GM19324 (cell line): ENCODE data around the gene TBC1D23.
"Not testable (repeated sequence)": the region's sequence is repeated elsewhere in the genome, so short reads cannot be mapped to it uniquely, and the experiment has no call there.

Source experiments
- ATAC-seq: cut with Tn5 transposase; IDR thresholded peaks from one replicate; pipeline ENCODE4 v1.9.1; 2021; ENCODE audit warnings: mild to moderate bottlenecking, moderate library complexity; ENCODE audit not compliant: unreplicated experiment, low FRiP score

TBC1D23 gene

DNA sequence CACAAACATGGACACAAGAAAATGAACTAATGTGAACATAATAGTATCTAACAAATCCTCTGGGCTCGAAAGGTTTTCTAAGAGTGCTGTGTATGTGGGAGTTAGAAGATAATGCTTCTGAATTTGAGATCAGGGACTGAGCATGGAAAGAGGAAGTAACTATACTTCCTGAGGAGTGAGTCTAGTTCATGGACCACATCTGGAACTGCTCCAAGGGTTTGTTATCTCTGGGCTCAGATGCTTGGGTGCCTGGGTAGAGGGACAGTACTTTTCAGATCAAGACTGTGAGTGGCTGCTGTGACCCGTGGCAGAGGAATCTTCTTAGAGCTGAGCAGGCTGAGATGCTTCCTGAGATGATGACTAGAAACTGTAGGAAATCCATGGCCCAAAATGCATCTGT lies 28.5 kb downstream of the TBC1D23 start:
- no peak for ATAC-seq

DNA sequence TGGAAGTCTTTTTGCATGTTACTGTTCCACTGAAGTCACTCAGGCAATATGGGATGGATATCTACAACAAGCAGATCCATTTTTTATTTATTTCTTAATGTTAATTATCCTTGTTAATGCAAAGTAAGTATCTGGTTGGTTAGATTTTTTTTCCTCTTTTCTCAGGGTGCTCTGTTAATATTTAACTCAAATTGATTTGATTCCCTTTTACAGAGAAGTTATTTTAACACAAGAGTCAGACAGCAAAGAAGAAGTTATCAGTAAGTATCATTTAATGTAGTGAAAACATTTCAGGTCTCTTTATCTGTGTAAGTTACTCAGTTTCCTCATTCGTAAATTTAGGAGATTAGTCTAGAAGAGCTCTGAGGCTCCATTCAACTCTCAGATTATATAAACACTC lies 34.3 kb downstream of the TBC1D23 start:
- no peak for ATAC-seq

DNA sequence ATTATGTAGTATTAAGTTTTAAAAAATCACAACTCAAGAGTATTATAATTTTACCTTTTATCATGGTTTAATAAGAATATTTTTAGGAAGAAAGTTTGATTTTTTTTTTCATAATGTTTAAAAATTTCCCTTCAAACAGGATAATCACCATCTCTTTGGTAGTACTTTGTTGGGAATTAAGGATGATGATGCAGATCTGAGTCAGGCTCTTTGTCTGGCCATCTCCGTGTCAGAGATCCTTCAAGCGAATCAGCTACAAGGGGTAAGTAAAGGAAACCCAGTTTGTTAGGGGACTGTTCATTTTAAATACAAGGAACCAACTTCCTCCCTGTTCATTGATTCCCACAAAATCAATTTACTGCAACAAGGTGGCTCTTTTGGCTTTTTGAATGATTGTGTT lies 37.0 kb downstream of the TBC1D23 start:
- ATAC-seq: no peak

DNA sequence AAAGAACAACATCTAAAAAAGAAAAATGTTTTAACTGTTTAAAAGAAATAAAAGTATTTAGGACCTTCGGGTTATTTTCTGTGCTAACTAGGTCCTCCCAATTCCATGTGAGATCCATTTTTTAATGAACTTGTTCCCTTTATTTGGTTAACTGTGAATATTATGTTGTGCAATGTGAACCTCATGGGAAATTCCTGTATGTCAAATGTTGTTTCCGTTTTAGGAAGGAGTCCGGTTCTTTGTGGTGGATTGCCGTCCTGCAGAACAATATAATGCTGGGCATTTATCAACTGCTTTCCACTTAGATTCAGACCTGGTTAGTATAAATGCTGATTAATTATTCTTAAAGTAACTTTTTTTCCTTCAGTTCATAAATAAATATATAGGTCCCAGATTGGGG lies 38.2 kb downstream of the TBC1D23 start:
- ATAC-seq: no peak

DNA sequence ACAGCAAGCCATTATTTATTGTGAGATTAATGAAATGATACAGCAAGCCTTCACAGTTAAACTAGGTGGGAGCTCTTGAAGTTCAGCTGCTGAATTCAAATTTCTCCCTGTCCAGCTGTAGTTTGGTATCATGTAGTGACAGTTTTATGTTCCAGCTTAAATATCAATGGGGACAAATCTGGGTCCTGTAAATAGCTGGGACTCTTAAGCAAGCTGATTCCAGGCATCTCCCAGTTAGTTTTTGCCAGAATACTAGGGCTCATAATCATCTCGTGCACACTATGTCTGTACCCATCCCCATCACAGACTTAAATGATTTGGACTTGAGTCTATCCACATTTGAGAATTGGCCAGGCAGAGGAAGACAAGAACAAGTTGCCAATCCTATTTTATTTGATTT lies 45.9 kb downstream of the TBC1D23 start:
- ATAC-seq: no peak

DNA sequence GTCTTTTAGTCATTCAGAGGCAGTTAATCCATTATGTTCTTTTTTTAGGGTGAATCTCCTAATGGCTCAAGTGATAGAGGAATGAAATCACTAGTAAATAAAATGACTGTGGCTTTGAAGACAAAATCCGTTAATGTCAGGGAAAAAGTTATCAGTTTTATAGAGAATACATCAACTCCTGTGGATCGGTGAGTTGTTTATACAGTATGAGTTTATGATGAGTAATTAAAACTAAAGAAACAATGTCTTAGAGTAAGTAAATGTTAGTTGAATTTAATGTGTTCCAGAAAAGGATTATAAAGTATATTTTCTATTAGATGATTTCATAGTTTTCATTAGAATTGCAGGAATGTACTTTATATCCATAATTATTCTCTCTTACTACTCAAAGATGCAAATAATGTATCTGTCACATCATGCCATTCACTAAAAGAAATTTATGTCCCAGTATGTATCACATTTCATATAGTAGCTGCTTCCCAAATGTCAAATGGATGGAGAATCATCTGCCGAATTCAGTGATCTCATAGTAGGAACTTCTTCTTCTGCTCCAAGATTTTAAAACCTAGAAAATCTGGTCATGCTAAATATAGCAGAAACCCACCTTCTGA lies 49.7 kb downstream of the TBC1D23 start:
- ATAC-seq: no peak

DNA sequence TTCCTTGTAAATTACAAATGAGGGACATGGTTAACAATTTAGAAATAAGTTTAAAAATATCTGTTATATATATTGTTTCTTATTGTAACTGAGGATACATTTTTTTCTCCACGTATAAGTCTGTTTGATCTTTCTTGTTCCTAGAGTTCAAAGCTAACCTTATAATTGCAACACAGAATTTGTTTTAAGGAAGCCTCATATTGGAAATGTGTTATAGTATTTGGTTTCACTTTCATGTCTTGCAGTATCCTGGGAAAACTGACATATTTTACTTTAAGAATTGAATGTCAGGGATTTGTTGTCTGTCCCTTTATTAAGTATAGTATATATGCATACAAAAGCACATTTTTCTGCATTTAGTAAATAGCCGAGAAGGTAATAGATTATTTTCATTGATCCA lies 50.2 kb downstream of the TBC1D23 start:
- ATAC-seq: no peak

DNA sequence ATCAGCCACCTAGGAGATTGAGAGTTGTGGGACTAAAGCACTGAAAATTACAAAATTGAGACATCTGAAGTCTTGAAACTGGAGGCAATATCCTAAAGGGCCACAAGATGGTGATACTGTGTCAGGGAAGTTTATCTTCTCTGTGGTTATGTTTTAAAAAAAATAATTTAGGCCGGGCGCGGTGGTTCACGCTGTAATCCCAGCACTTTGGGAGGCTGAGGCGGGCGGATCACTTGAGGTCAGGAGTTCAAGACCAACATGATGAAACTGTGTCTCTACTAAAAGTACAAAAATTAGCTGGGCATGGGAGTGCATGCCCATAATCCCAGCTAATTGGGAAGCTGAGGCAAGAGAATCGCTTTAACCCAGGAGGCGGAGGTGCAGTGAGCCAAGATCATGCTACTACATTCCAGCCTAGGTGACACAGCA lies 55.9 kb downstream of the TBC1D23 start:
- no peak for ATAC-seq

DNA sequence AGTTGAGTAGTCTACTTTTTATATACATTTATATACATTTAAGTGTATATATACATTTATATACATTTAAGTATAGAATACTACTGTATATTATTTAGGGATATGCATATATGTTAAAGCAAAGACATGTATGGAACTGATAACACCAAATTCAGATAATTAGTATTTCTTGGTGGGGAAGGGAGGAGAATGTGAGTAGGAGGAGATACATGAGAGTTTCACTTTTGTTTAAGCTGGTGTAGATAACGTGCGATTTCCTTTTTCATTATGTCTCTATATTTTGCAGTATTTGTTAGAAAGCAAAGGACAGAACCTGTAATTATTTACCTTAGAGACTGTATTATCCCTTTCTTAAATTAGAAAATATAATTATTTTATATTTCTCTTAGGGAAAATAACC lies 57.1 kb downstream of the TBC1D23 start:
- ATAC-seq: no peak

DNA sequence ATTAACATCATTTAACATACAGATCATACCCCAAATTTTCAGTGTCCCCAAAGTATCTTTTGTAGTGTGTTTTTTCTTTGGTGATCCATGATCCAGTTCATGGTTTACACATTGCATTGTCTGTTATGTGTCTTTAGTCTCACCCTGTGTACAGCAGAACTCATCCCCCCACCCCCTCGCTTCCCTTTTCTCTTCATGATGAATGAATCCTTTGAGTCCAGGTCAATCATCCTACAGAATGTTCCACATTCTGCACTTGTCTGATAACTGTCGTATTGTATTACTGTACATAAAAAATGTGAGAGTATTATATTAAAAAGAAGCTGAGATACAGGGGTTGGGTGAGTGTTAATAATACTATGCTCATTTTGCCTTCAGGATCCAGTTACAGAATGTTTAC lies 59.2 kb downstream of the TBC1D23 start:
- no peak for ATAC-seq

DNA sequence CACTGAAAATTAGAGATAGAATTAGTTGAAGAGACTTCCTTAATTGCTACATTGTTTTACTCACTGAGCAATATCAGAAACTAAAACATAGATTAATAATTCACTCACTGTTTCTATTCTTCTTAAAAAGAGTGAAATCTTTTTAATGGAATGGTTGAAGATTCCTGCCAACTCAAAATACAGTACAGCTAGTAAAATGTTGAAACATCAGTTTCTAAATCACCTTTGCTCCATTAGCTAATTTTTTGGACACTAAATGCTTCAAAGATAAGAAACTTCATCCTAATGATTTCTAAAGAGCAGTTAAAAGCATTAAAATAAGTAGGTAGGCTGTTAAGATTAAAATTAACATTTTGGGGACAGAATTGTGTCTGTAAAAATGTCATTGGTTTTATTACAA lies 63.3 kb downstream of the TBC1D23 start:
- ATAC-seq: no peak

DNA sequence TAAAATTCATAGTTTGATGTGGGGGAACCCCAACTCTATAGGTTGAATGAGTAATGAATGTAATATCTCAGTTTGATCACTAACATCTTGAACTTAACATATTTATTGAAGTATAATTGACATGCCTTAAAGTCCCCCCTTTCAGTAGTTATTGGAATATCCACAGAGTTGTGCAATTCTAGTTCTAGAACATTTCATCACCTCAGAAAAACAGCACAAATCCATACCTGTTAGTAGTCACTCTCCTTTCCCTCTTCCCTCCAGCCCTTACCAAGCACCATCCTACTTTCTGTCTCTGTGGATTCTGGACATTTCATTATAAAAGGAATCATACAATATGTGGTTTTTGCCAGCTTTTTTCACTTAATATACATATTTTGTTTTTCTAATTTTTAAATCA lies 65.0 kb downstream of the TBC1D23 start:
- ATAC-seq: no peak

DNA sequence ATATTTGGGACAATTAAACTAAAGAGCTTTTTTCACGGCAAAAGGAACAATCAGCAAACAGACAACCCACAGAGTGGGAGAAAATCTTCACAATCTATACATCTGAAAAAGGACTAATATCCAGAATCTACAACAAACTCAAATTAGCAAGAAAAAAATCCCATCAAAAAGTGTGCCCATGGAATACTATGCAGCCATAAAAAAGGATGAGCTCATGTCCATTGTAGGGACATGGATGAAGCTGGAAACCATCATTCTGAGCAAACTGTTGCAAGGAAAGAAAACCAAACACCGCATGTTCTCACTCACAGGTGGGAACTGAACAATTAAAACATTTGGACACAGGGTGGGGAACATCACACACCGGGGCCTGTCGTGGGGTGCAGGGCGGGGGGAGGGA lies 66.6 kb downstream of the TBC1D23 start:
- ATAC-seq: not testable (repeated sequence)

DNA sequence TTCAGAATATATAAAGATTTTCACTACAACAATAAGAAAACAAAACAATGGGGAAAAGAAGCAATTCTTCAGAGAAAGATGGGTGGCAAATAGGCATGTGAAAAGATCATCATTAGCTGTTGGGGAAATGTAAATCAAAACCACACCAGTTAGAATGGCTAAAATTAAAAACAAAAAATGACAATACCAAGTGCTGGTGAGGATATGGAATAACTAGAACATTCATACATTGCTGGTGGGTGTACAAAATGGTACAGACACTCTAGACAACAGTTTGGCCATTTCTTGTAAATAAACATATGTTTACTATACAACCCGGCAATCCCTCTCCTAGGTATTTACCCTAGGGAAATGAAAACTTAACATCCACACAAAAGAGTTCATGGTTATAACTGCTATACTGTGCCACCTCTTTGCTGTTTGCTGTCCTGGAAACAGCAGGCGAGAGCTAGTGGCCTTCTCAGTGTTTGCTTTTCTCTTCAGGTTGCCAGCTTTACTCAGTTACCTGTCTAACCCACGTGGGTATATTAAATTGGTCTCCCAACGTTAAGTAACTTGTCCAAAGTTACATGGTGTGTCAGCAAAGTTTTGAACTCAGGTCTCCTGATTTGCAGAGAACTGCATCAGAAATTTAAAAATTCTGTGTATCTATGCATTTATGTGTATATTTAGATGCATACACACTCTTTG lies 69.2 kb downstream of the TBC1D23 start:
- no peak for ATAC-seq

DNA sequence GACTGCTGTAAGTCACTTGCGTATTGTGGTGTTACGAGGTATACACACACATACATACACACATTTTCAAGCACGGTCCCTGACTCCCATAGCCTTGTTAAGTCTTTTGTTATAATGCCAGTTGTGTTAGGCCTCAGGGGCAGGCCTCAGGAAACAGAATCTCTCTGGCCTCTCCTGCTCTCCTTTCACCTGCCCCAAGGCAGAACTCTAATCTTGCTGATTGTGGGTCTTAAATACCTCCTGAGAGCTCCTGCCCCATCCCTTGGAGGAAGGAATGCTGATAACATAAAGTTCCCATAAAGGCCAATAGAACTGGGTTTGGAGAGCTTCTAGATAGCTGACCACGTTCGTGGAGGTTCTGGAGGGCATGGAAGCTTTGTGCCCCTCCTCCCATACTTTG lies 69.9 kb downstream of the TBC1D23 start:
- no peak for ATAC-seq

DNA sequence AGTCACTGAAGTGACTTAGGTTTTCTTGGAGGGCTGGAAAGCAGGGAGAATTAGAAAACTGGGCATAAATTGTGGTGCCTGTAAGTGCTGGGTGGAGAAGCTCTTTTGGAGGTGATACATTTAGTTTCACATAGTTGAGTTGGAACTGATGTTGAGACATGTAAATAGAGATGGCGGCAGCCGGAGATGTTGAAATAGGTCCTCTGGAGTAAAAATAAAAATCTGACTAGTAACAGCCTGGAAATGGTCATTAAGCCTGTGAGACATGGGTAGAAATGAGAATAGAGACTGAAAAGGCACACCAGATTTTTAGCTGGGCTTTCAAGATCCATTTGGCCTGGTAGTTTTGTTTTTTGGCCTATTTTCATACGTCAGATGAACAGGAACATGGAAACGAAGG lies 70.9 kb downstream of the TBC1D23 start:
- no peak for ATAC-seq

DNA sequence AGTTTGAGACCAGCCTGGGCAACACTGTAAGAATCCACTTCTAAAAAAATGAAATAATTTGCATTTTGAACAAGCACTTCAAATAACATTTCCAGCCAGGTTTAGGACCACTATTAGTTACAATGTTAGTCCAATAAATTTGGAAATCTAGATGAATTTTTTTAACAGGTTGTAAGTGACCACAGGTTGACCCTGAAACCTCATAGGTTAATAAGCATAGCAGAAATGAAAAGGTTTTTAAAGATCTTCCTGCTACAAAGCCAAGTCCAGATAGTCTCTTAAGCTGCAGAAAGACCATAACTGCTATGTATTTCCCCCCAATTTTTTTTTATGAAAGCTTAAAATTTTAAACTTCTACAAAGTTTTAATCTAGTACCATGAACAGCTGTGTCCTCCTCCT lies 72.3 kb downstream of the TBC1D23 start:
- no peak for ATAC-seq

DNA sequence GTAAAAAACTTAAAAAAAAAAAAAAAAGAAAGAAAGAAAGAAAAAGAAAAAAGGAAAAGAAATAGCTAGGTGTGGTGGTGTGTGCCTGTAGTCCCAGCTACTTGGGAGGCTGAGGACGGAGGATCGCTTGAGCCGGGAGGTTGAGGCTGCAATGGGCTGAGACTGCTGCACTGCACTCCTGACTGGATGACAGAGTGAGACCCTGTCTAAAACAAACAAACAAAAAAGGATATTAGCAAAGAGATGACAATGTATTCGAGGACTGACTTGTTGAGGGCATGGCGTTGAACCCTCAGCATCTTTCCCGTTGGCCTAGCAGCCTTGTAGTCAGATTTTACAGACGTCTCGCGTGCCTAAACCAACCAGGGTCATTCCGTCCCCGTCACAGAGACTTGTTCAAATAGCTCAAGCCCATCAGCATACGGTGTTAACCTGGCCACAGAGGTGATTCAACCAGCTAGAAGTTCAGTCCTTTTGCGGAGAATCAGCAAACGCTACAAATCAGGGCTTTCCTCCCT lies 73.2 kb downstream of the TBC1D23 start:
- ATAC-seq: peak; percentile 27

DNA sequence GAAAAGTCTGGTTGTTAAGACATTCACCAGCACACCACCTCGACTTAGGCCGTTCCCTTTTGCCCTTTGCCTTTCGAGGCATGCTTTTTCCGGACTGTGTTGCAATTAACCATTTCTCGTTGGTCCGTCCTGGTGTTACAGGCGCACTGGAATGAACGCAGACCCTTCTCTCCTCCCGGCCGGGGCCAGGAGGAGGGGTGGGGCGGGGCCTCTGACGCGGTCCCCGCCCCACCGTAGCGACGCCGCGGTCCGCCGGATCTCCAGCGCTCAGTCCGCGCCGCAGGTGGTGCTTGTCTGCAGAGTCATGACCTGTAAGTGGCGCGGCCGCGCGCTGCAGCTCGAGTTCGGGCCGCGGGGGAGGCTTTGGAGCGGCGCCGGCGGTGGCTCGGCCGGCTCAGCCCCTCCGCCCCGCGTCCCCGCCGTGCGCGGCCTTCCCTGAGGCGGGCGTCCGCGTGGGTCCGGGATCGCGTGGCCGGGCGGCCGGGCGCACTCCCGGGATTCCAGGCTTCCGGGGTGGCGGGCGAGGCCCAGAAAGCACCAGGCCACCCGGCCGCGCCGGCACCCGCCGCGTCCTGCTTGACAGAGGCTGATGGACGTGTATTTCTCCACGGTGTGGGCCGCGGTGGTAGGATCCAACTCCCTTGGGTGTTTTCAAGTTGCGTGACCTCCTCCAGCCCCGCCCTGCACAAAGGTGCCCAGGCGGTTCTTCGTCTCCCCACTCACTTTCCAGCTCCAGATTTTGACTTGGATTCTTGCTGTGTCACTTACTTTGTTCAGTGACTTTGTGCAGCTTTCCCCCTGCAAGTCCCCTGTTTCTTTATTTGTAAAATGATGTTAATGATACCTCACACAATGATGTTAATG lies 73.9 kb downstream of the TBC1D23 start, which contains the start of gene NIT2:
NIT2 (plus strand) TSS at position 270 of the 864 bp plus-strand sequence; CDS start at position 305, 35 bp downstream.
- peak; percentile 95 for ATAC-seq

DNA sequence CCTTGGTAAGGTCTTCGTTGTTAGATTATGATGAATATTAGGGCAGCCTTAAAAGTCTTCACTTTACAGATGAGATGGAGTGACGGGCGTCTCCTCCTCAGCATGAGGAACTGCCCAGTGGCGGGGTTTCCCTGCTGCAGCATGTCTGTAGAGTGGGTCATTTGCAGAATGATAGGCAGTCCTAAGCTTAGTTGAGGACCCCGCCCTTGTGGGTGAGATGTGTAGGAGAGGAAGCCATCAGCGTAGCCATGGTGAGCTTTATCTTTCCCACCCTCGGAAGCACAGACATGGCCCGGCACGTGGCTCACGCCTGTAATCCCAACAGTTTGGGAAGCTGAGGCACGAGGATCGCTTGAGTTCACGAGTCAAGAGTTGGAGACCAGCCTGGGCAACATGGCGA lies 74.6 kb downstream of the TBC1D23 start:
- ATAC-seq: no peak

DNA sequence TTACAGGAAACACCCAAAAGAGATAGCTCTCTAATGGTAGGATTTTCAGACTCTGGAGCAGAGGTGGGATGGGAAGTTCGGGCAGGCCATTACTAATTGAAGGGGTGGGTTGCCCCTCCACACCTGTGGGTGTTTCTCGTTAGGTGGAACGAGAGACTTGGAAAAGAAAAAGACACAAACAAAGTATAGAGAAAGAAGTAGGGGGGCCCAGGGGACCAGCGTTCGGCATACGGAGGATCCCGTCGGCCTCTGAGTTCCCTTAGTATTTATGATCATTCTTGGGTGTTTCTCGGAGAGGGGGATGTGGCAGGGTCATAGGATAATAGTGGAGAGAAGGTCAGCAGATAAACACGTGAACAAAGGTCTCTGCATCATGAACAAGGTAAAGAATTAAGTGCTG lies 75.4 kb downstream of the TBC1D23 start:
- ATAC-seq: not testable (repeated sequence)
